GM18520 (cell line): ENCODE measurements around the gene PITPNM1.
"Not testable (repeated sequence)": the region's sequence is repeated elsewhere in the genome, so short reads cannot be mapped to it uniquely, and the experiment has no call there.

Experiments
- ATAC-seq: cut with Tn5 transposase; IDR thresholded peaks from one replicate; pipeline ENCODE4 v1.9.1; 2021; ENCODE audit not compliant: unreplicated experiment

PITPNM1 gene

GRCh38 chr11:67523556-67524479, 18.7 kb upstream of the PITPNM1 start:
- ATAC-seq = no peak

- ATAC-seq = no peak
These were observed 17.8 kb upstream of the PITPNM1 start, which contains the start of gene CABP2 for GRCh38 chr11:67522844-67523555. Gene CABP2 (minus strand): TSS chr11:67523446. CDS start chr11:67523326, 120 bp downstream.

GRCh38 chr11:67522338-67522737, 17.2 kb upstream of the PITPNM1 start:
- ATAC-seq = no peak

GRCh38 chr11:67521924-67522323, 16.8 kb upstream of the PITPNM1 start:
- no peak for ATAC-seq

GRCh38 chr11:67520856-67521824, 16.0 kb upstream of the PITPNM1 start:
- ATAC-seq = no peak

- ATAC-seq = no peak
These were observed 14.6 kb upstream of the PITPNM1 start for GRCh38 chr11:67519726-67520125.

- no peak for ATAC-seq
These were observed 12.8 kb upstream of the PITPNM1 start for GRCh38 chr11:67517784-67518552.

- ATAC-seq = no peak
These were observed 11.6 kb upstream of the PITPNM1 start for GRCh38 chr11:67516806-67517205.

- ATAC-seq = no peak
These were observed 9.0 kb upstream of the PITPNM1 start for GRCh38 chr11:67514116-67514515.

- ATAC-seq = not testable (repeated sequence)
These were observed 6.4 kb upstream of the PITPNM1 start for GRCh38 chr11:67511558-67511957.

- ATAC-seq = no peak
These were observed 4.8 kb upstream of the PITPNM1 start for GRCh38 chr11:67510023-67510345.

GRCh38 chr11:67508486-67509121, 3.4 kb upstream of the PITPNM1 start:
- peak; percentile 20 for ATAC-seq

- ATAC-seq = peak; percentile 68
These were observed 2.8 kb upstream of the PITPNM1 start, which contains the start of gene CDK2AP2 for GRCh38 chr11:67507864-67508485. Gene CDK2AP2 (minus strand): TSS chr11:67508162. CDS start chr11:67508082, 80 bp downstream.

GRCh38 chr11:67507242-67507863, 2.2 kb upstream of the PITPNM1 start:
- no peak for ATAC-seq

GRCh38 chr11:67506426-67507051, 1.4 kb upstream of the PITPNM1 start:
- ATAC-seq = no peak

- ATAC-seq = no peak
These were observed 638 bp upstream of the PITPNM1 start for GRCh38 chr11:67505605-67506396.
